Panc1 (cell line): ENCODE data around the gene C20orf202. TPM values are rescaled to one million over a fixed set of nuclear protein-coding genes. Genes with fewer than 3 reads are reported as not detected.

Experiments used
- ATAC-seq: fragments of 200-7000 bp; cut with Tn5 transposase; 2 replicates; pipeline ENCODE4 v1.9.1; 2020; ENCODE audit warnings: mild to moderate bottlenecking, moderate library complexity
- BruUV-seq: library from RNA; stranded (reverse); fragments of 400-500 nt; replicated peaks from 2 replicates; lab custom pipeline; 2021; lab: Mats Ljungman, UMichigan
- CTCF ChIA-PET: fragments of 300-600 bp; sonication (Branson Sonifier 250); formaldehyde crosslinking; loops from one replicate; lab custom pipeline; 2022; ENCODE audit warnings: antibody characterized with exemption; lab: Charles Lee
- POLR2A ChIA-PET: fragments of 300-600 bp; sonication (Branson Sonifier 250); formaldehyde crosslinking; loops from one replicate; lab custom pipeline; 2022; ENCODE audit warnings: antibody characterized with exemption; lab: Charles Lee
- DNase-seq: peaks from one replicate; pipeline ENCODE4 v3.0.0-alpha.2; 2010; ENCODE audit warnings: low read depth, low spot score
- H3K27ac ChIP-seq: 2 replicates; pipeline ENCODE4 v1.5.1; 2011; ENCODE audit warnings: mild to moderate bottlenecking, low read length, inconsistent platforms
- H3K27me3 ChIP-seq: fragments of 200-500 bp; sonication (Bioruptor generic); 2 replicates; pipeline ENCODE4 v1.6.0; 2014; ENCODE audit warnings: low read length, inconsistent platforms; ENCODE audit not compliant: control insufficient read depth, insufficient read depth
- H3K36me3 ChIP-seq: fragments of 200-500 bp; sonication (Bioruptor generic); 2 replicates; pipeline ENCODE4 v1.5.1; 2014; ENCODE audit warnings: inconsistent platforms, mild to moderate bottlenecking, low read length, moderate library complexity; ENCODE audit not compliant: control insufficient read depth, insufficient read depth
- H3K4me1 ChIP-seq: 2 replicates; pipeline ENCODE4 v1.5.1; 2011; ENCODE audit warnings: inconsistent platforms, mild to moderate bottlenecking, low read length, moderate library complexity; ENCODE audit not compliant: control insufficient read depth, insufficient read depth
- H3K4me3 ChIP-seq, 2 experiments: 2 replicates each; pipeline ENCODE4 v1.5.1; 2011 to 2012; ENCODE audit warnings: low read depth in 2 of 2, low read length in 2 of 2, mild to moderate bottlenecking in 2 of 2, inconsistent platforms in 1 of 2, moderate library complexity in 1 of 2
- H3K9me3 ChIP-seq: fragments of 200-500 bp; sonication (Bioruptor generic); 2 replicates; pipeline ENCODE4 v1.5.1; 2014; ENCODE audit warnings: low read depth, mild to moderate bottlenecking, inconsistent platforms, low read length, moderate library complexity; ENCODE audit not compliant: control insufficient read depth, insufficient read depth
- CTCF ChIP-seq: fragments of 450-650 bp; IDR thresholded peaks from 2 replicates; pipeline ENCODE4 v1.5.1; 2017; ENCODE audit warnings: mild to moderate bottlenecking
- POLR2AphosphoS5 ChIP-seq: IDR thresholded peaks from 2 replicates; pipeline ENCODE4 v1.6.1; 2012; ENCODE audit warnings: mild to moderate bottlenecking, low read depth, low read length, moderate library complexity
- REST ChIP-seq, 2 experiments: IDR thresholded peaks; 2 replicates each; pipeline ENCODE4 v1.6.1; 2011 to 2012; ENCODE audit warnings: low read depth in 2 of 2, control low read depth in 1 of 2, low read length in 1 of 2, mild to moderate bottlenecking in 1 of 2, moderate library complexity in 1 of 2; ENCODE audit not compliant: insufficient read depth in 1 of 2
- SIN3A ChIP-seq: IDR thresholded peaks from 2 replicates; pipeline ENCODE4 v1.6.1; 2012; ENCODE audit warnings: low read depth, mild to moderate bottlenecking, low read length, moderate library complexity, borderline replicate concordance; ENCODE audit not compliant: insufficient read depth
- TCF7L2 ChIP-seq: IDR thresholded peaks from 2 replicates; pipeline ENCODE4 v1.6.1; 2011; ENCODE audit warnings: mild to moderate bottlenecking, low read depth, low read length, inconsistent platforms
- in situ Hi-C: cut with HindIII; loops from 2 replicates; pipeline ENCODE4 v1.10.0; 2016; ENCODE audit warnings: low sequenced_read_pairs, low pct_unique_long_range_greater_than_20kb
- intact Hi-C: fragments of 100-400 bp; cut with micrococcal nuclease; formaldehyde crosslinking; loops from one replicate; pipeline ENCODE4 v1.10.0; 2022; ENCODE audit not compliant: unreplicated experiment
- total RNA-seq: library from RNA; stranded (reverse); gene quantifications from one replicate; pipeline ENCODE4 v1.2.1, GENCODE V29; 2021; ENCODE audit not compliant: unreplicated experiment

The C20orf202 gene
- total RNA-seq, 1 experiment from 2014 or later = not detected

- intact Hi-C loops (no loop called here), in situ Hi-C loops (no loop called here)
- TF ChIP-seq CTCF (no peak), POLR2AphosphoS5 (no peak), TCF7L2 (no peak), REST (IDR thresholded peaks at IDR 0.05; ENCODE audit: insufficient read depth in 1 of 2, low read depth in 2 of 2, low read length in 1 of 2) (no peak), SIN3A (no peak)
- DNase-seq = no peak
- no TSS peak for BruUV-seq
- Histone ChIP-seq H3K27me3 (peaks cover 3% of the 10 kb centered on the region; the same call in 1 of the 2 replicates), H3K4me1 (no peaks in the 10 kb centered on the region), H3K4me3 (no peak overlapping the region), H3K9me3 (no peaks in the 10 kb centered on the region), H3K36me3 (no peaks in the 10 kb centered on the region), H3K27ac (no peak overlapping the region)
- ChIA-PET POLR2A (no interaction called here), CTCF (no interaction called here)
- no peak for ATAC-seq
Measured at GRCh38 chr20:1198751-1199150, 4.5 kb upstream of the C20orf202 start.

GRCh38 chr20:1199212-1199873, 3.9 kb upstream of the C20orf202 start:
- Histone ChIP-seq H3K4me1 (no peaks in the 10 kb centered on the region), H3K27me3 (peaks cover 3% of the 10 kb centered on the region; the same call in 1 of the 2 replicates), H3K36me3 (no peaks in the 10 kb centered on the region), H3K4me3 (no peak overlapping the region), H3K27ac (no peak overlapping the region), H3K9me3 (no peaks in the 10 kb centered on the region)
- DNase-seq (no peak), ATAC-seq (no peak)
- POLR2A ChIA-PET = no interaction called here
- no peak for TF ChIP-seq SIN3A
- intact Hi-C loops = no loop called here
- BruUV-seq = no TSS peak
- CTCF ChIA-PET = no interaction called here
- in situ Hi-C loops = no loop called here

- intact Hi-C loops (no loop called here), in situ Hi-C loops (no loop called here)
- H3K4me1 ChIP-seq = no peaks in the 10 kb centered on the region
- no TSS peak for BruUV-seq
- no peak for ATAC-seq
- ChIA-PET POLR2A (no interaction called here), CTCF (no interaction called here)
- TF ChIP-seq SIN3A (no peak), CTCF (no peak), POLR2AphosphoS5 (no peak), TCF7L2 (no peak), REST (IDR thresholded peaks at IDR 0.05; ENCODE audit: insufficient read depth in 1 of 2, low read depth in 2 of 2, low read length in 1 of 2) (no peak)
- peaks cover 3% of the 10 kb centered on the region; the same call in 1 of the 2 replicates for H3K27me3 ChIP-seq
- no peak for DNase-seq
- H3K9me3 ChIP-seq = no peaks in the 10 kb centered on the region
- H3K27ac ChIP-seq = no peak overlapping the region
- H3K36me3 ChIP-seq = no peaks in the 10 kb centered on the region
- no peak overlapping the region for H3K4me3 ChIP-seq
Measured at GRCh38 chr20:1199964-1200363, 3.3 kb upstream of the C20orf202 start.
